ENCODE measurements around the gene HPS5. TPM values are rescaled to one million over a fixed set of nuclear protein-coding genes. Genes with fewer than 3 reads are reported as not detected.

HPS5 gene
- total and polyA plus RNA-seq, 12 donors = 5.3 to 14.9 (median 11.7) TPM

GRCh38 chr11:18294862-18295261, 27.1 kb downstream of the HPS5 start:
- H3K27ac ChIP-seq = no peak overlapping the region
- no peak for TF ChIP-seq CTCF (IDR thresholded peaks at IDR 0.05)
- no peaks in the 10 kb centered on the region for H3K27me3 ChIP-seq
- no peaks in the 10 kb centered on the region for H3K4me1 ChIP-seq
- intact Hi-C loops (cut with DNase I) = no loop called here
- DNase-seq (no peak), ATAC-seq (no peak)
- H3K4me3 ChIP-seq = no peak overlapping the region
- peaks cover 0 to 100% (median 69%) of the 10 kb centered on the region in 9 donors for H3K36me3 ChIP-seq
- WGBS, 2 donors = 96 to 98% methylated on average over 5 of the region's 5 CpGs
- no peaks in the 10 kb centered on the region for H3K9me3 ChIP-seq

DNA sequence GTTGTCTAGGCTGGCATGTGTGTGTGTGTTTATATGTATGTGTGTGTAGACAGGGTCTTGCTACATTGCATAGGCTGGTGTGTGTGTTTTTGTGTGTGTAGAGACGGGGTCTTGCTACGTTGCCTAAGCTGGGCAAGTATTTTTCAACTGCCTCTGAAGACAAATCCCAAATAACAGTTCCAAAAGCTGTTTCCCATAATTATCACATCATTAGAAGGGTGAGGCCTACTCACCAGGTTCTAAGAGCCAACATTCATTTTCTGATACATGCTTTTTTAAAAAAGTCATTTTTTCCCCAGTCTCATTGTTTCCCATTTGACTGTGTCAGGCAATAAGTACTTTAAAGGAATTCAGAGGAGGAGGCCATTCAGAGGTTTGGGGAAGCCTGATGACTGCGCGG, 33.0 kb downstream of the HPS5 start:
- H3K9me3 ChIP-seq = no peaks in the 10 kb centered on the region
- no peak overlapping the region for H3K4me3 ChIP-seq
- 96 to 100% methylated on average over 4 of the region's 4 CpGs for WGBS, 2 donors
- no peaks in the 10 kb centered on the region for H3K4me1 ChIP-seq
- no peak for TF ChIP-seq CTCF (IDR thresholded peaks at IDR 0.05)
- peaks cover 0 to 100% (median 61%) of the 10 kb centered on the region in 9 donors for H3K36me3 ChIP-seq
- no peak for ATAC-seq
- DNase-seq = no peak
- intact Hi-C loops (cut with DNase I) = no loop called here
- H3K27me3 ChIP-seq = no peaks in the 10 kb centered on the region
- no peak overlapping the region for H3K27ac ChIP-seq

DNA sequence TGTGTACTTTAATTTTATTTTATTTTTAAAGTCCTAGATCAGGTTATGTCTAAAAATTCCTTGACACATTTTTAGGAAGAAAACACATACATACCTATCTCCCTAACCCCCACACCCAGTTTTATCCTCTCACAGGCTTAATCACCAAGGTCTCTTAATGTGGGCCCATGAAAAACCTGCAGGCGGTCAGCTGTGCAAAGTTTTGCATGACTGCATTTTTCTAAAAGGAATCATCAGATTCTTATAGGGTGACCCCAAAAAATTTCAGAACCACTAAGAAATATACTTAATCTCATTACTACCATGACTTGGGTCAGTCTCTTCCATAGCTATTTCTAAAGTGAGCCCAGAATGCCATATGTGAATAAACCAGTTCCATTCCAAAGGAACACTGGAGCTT, 36.1 kb downstream of the HPS5 start:
- H3K4me3 ChIP-seq = no peak overlapping the region
- H3K27me3 ChIP-seq = no peaks in the 10 kb centered on the region
- H3K36me3 ChIP-seq = peaks cover 0 to 100% (median 41%) of the 10 kb centered on the region in 9 donors
- 98 to 100% methylated on average over 1 of the region's 1 CpG for WGBS, 2 donors
- intact Hi-C loops (cut with DNase I) = no loop called here
- no peak overlapping the region for H3K27ac ChIP-seq
- no peaks in the 10 kb centered on the region for H3K4me1 ChIP-seq
- ATAC-seq = no peak
- DNase-seq = no peak
- no peak for TF ChIP-seq CTCF (IDR thresholded peaks at IDR 0.05)
- H3K9me3 ChIP-seq = no peaks in the 10 kb centered on the region

DNA sequence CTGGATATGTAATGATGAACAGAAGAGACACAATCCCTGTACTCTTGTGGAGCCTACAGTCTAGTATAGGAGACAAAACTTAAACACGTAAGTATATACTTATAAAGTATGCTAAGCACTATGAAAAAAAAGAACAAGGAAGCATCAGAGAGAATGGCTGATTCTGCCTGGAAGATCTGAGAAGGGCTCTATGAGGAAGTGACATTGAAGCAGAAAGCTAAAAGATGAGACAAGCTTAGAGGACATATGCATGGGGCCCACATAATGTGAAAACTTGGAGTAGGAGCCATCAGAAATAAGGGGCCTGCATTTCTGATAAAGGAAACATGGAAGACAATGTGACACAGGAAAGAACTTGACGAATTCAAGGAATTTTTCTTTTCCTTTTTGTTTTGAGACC, 39.3 kb downstream of the HPS5 start:
- intact Hi-C loops (cut with DNase I) = no loop called here
- H3K4me1 ChIP-seq = peaks cover 0 to 6% (median 0%) of the 10 kb centered on the region in 9 donors
- ATAC-seq (no peak), DNase-seq (no peak)
- no peaks in the 10 kb centered on the region for H3K27me3 ChIP-seq
- 86 to 91% methylated on average over 2 of the region's 2 CpGs for WGBS, 2 donors
- no peak overlapping the region for H3K4me3 ChIP-seq
- H3K27ac ChIP-seq = no peak overlapping the region
- no peak for TF ChIP-seq CTCF (IDR thresholded peaks at IDR 0.05)
- H3K36me3 ChIP-seq = peaks cover 0 to 100% (median 39%) of the 10 kb centered on the region in 9 donors
- no peaks in the 10 kb centered on the region for H3K9me3 ChIP-seq

Measured in heart right ventricle (tissue), 16 donors.